ENCODE data around the gene MLLT10.

The MLLT10 gene

GRCh38 chr10:21687266-21688008 lies 153.4 kb downstream of the MLLT10 start:
- TF ChIP-seq GATA2 (IDR thresholded peaks at IDR 0.05; ENCODE audit: low read depth, low read length) (no peak), GATA3 (IDR thresholded peaks at IDR 0.05; ENCODE audit: low read depth, low read length) (no peak)

GRCh38 chr10:21688009-21688332 lies 153.9 kb downstream of the MLLT10 start:
- no peak for TF ChIP-seq GATA3 (IDR thresholded peaks at IDR 0.05; ENCODE audit: low read depth, low read length)
- TF ChIP-seq GATA2 (IDR thresholded peaks at IDR 0.05; ENCODE audit: low read depth, low read length) = no peak

- TF ChIP-seq GATA3 (IDR thresholded peaks at IDR 0.05; ENCODE audit: low read depth, low read length) (no peak), GATA2 (IDR thresholded peaks at IDR 0.05; ENCODE audit: low read depth, low read length) (no peak)
Observed at GRCh38 chr10:21688870-21689269, 154.8 kb downstream of the MLLT10 start.

- TF ChIP-seq GATA3 (IDR thresholded peaks at IDR 0.05; ENCODE audit: low read depth, low read length) (no peak), GATA2 (IDR thresholded peaks at IDR 0.05; ENCODE audit: low read depth, low read length) (no peak)
Observed at GRCh38 chr10:21689881-21690280, 155.8 kb downstream of the MLLT10 start.

- no peak for TF ChIP-seq GATA3 (IDR thresholded peaks at IDR 0.05; ENCODE audit: low read depth, low read length)
- no peak for TF ChIP-seq GATA2 (IDR thresholded peaks at IDR 0.05; ENCODE audit: low read depth, low read length)
Observed at GRCh38 chr10:21692916-21693315, 158.9 kb downstream of the MLLT10 start.

- no peak for TF ChIP-seq GATA3 (IDR thresholded peaks at IDR 0.05; ENCODE audit: low read depth, low read length)
- no peak for TF ChIP-seq GATA2 (IDR thresholded peaks at IDR 0.05; ENCODE audit: low read depth, low read length)
Observed at GRCh38 chr10:21693418-21693817, 159.4 kb downstream of the MLLT10 start.

GRCh38 chr10:21694631-21695030 lies 160.6 kb downstream of the MLLT10 start:
- TF ChIP-seq GATA3 (IDR thresholded peaks at IDR 0.05; ENCODE audit: low read depth, low read length) (no peak), GATA2 (IDR thresholded peaks at IDR 0.05; ENCODE audit: low read depth, low read length) (no peak)

GRCh38 chr10:21696302-21696701 lies 162.3 kb downstream of the MLLT10 start:
- TF ChIP-seq GATA3 (IDR thresholded peaks at IDR 0.05; ENCODE audit: low read depth, low read length) (no peak), GATA2 (IDR thresholded peaks at IDR 0.05; ENCODE audit: low read depth, low read length) (no peak)

- TF ChIP-seq GATA3 (IDR thresholded peaks at IDR 0.05; ENCODE audit: low read depth, low read length) = no peak
- TF ChIP-seq GATA2 (IDR thresholded peaks at IDR 0.05; ENCODE audit: low read depth, low read length) = no peak
Observed at GRCh38 chr10:21699575-21699974, 165.5 kb downstream of the MLLT10 start.

- TF ChIP-seq GATA3 (IDR thresholded peaks at IDR 0.05; ENCODE audit: low read depth, low read length) (no peak), GATA2 (IDR thresholded peaks at IDR 0.05; ENCODE audit: low read depth, low read length) (no peak)
Observed at GRCh38 chr10:21700474-21700873, 166.4 kb downstream of the MLLT10 start.

- TF ChIP-seq GATA2 (IDR thresholded peaks at IDR 0.05; ENCODE audit: low read depth, low read length) (no peak), GATA3 (IDR thresholded peaks at IDR 0.05; ENCODE audit: low read depth, low read length) (no peak)
Observed at GRCh38 chr10:21702633-21703111, 168.6 kb downstream of the MLLT10 start.

- TF ChIP-seq GATA3 (IDR thresholded peaks at IDR 0.05; ENCODE audit: low read depth, low read length) (no peak), GATA2 (IDR thresholded peaks at IDR 0.05; ENCODE audit: low read depth, low read length) (no peak)
Observed at GRCh38 chr10:21705142-21705827, 171.3 kb downstream of the MLLT10 start.

- no peak for TF ChIP-seq GATA3 (IDR thresholded peaks at IDR 0.05; ENCODE audit: low read depth, low read length)
- no peak for TF ChIP-seq GATA2 (IDR thresholded peaks at IDR 0.05; ENCODE audit: low read depth, low read length)
Observed at GRCh38 chr10:21705828-21706176, 171.8 kb downstream of the MLLT10 start.

GRCh38 chr10:21707498-21707897 lies 173.5 kb downstream of the MLLT10 start:
- TF ChIP-seq GATA2 (IDR thresholded peaks at IDR 0.05; ENCODE audit: low read depth, low read length) = no peak
- TF ChIP-seq GATA3 (IDR thresholded peaks at IDR 0.05; ENCODE audit: low read depth, low read length) = no peak

- TF ChIP-seq GATA2 (IDR thresholded peaks at IDR 0.05; ENCODE audit: low read depth, low read length) = no peak
- TF ChIP-seq GATA3 (IDR thresholded peaks at IDR 0.05; ENCODE audit: low read depth, low read length) = no peak
Observed at GRCh38 chr10:21712975-21713374, 178.9 kb downstream of the MLLT10 start.

Data from SH-SY5Y (cell line).